HFF-Myc (cell line): ENCODE data around the gene LSM4.

Source experiments
- DNase-seq: peaks from one replicate; pipeline ENCODE4 v3.0.0-alpha.2; 2011; ENCODE audit warnings: low read depth; ENCODE audit errors: extremely low read depth
- H3K4me3 ChIP-seq: replicated peaks from 2 replicates; pipeline ENCODE4 v1.5.1; 2011; ENCODE audit warnings: low read depth, mild to moderate bottlenecking, control low read depth, low read length
- CTCF ChIP-seq: IDR thresholded peaks from 2 replicates; pipeline ENCODE4 v1.5.1; 2012; ENCODE audit warnings: mild to moderate bottlenecking, low read depth, low read length, control low read depth; ENCODE audit errors: missing control alignments

LSM4 gene

GRCh38 chr19:18311502-18312091 is 11.3 kb downstream of the LSM4 start:
- no peak overlapping the region for H3K4me3 ChIP-seq
- DNase-seq: no peak
- no peak for TF ChIP-seq CTCF

GRCh38 chr19:18310966-18311365 is 11.9 kb downstream of the LSM4 start:
- no peak for DNase-seq
- no peak for TF ChIP-seq CTCF
- H3K4me3 ChIP-seq: no peak overlapping the region

GRCh38 chr19:18310118-18310909 is 12.6 kb downstream of the LSM4 start:
- no peak for DNase-seq
- H3K4me3 ChIP-seq: no peak overlapping the region
- TF ChIP-seq CTCF: no peak

DNA sequence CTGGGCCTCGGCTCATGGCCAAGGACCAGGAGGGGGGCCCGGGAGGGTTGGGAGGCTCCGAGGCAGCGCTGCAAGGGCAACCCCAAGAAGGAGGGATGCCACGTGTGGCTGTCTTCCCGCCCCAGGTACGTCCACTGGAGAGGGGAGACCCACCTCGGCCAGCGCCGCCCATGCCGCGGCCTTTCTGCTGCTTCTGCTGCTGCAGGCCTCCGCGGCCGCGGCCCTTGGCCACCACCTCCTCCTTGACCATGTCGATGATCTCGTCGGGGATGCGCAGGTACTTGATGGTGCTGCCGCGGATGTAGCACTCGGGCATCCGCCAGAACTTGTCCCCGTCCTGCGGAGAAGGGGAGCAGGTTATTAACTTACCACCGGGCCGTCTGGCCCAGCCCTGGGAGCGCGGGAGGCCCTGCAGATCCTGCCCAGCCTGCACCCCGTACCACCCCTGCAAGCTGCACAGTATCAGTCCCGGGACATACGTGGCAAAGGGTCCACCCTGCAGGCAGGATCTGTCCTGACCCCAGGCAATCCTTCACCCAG is 13.3 kb downstream of the LSM4 start:
- H3K4me3 ChIP-seq: no peak overlapping the region
- no peak for TF ChIP-seq CTCF
- no peak for DNase-seq

GRCh38 chr19:18308948-18309325 is 13.9 kb downstream of the LSM4 start:
- H3K4me3 ChIP-seq: no peak overlapping the region
- DNase-seq: no peak
- TF ChIP-seq CTCF: no peak

DNA sequence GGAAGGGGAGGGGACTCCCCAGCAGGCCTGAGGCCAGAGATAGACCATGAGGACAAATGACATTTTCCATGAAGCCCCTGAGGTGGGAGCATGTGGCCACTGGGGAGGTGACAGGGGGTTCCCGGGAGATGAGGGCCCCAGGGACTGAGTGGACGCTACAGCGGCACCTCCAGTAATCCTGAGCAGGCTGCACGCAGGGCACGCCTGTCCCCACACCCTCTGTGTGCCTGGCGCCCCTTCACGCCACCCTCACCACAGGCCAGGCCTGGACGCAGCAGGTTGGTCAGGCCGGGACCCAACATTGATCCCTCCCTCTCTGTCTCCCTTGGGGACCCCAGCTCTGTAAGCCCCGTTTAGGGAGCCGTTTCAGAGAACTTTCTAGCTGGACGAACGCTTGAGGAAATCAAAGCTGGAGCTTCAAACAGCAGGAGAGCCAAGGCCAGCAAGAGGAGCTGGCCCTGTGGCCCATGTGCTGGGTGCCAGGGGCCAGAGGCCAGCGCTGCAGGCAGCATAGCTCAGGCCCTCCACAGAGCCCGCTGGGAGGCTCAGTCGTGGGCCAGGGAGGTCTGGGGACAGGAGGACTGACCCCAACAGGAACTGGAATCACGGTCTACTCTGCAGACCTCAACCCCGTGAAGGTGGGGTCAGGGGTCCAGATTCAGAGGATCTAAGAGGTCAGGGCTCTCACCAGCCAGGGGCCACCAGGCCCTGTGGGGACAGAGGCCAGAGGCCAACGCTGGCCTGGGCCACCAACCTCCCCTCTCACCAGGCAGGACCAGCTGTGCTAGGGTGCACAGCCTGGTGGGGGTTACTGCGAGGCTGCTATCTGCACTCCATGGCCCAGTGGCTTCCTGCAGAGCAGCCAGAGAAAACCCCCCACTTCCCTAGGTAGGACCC is 14.6 kb downstream of the LSM4 start:
- no peak for DNase-seq
- no peak overlapping the region for H3K4me3 ChIP-seq
- TF ChIP-seq CTCF: no peak
